Ishikawa (cell line): ENCODE measurements around the gene AKT1.

Source experiments
- CEBPB ChIP-seq: IDR thresholded peaks from 2 replicates; pipeline ENCODE4 v1.6.1; 2012
- CREB1 ChIP-seq: IDR thresholded peaks from 2 replicates; pipeline ENCODE4 v1.6.1; 2012; ENCODE audit warnings: low read depth
- EGR1 ChIP-seq: IDR thresholded peaks from 2 replicates; pipeline ENCODE4 v1.6.1; 2012
- EP300 ChIP-seq: IDR thresholded peaks from 2 replicates; pipeline ENCODE4 v1.6.1; 2012; ENCODE audit warnings: borderline replicate concordance
- FOXM1 ChIP-seq: IDR thresholded peaks from 2 replicates; pipeline ENCODE4 v1.6.1; 2012; ENCODE audit warnings: low read depth, borderline replicate concordance
- MAX ChIP-seq: IDR thresholded peaks from 2 replicates; pipeline ENCODE4 v1.6.1; 2012
- NFIC ChIP-seq: IDR thresholded peaks from 2 replicates; pipeline ENCODE4 v1.6.1; 2012
- RAD21 ChIP-seq: IDR thresholded peaks from 2 replicates; pipeline ENCODE4 v1.6.1; 2012; ENCODE audit warnings: low read depth
- REST ChIP-seq: IDR thresholded peaks from 2 replicates; pipeline ENCODE4 v1.6.1; 2012; ENCODE audit warnings: low read depth, mild to moderate bottlenecking
- TAF1 ChIP-seq: IDR thresholded peaks from 2 replicates; pipeline ENCODE4 v1.6.1; 2012; ENCODE audit warnings: low read depth, mild to moderate bottlenecking
- TCF12 ChIP-seq: IDR thresholded peaks from 2 replicates; pipeline ENCODE4 v1.6.1; 2012; ENCODE audit warnings: low read depth
- TEAD4 ChIP-seq: IDR thresholded peaks from 2 replicates; pipeline ENCODE4 v1.6.1; 2012
- YY1 ChIP-seq: IDR thresholded peaks from 2 replicates; pipeline ENCODE4 v1.6.1; 2012; ENCODE audit warnings: low read depth
- ZBTB7A ChIP-seq: IDR thresholded peaks from 2 replicates; pipeline ENCODE4 v1.6.1; 2012; ENCODE audit warnings: low read depth
- TF ChIP-seq, protein P1 (sequence below): IDR thresholded peaks from 2 replicates; pipeline ENCODE4 v1.6.1; 2012

Gene AKT1

DNA sequence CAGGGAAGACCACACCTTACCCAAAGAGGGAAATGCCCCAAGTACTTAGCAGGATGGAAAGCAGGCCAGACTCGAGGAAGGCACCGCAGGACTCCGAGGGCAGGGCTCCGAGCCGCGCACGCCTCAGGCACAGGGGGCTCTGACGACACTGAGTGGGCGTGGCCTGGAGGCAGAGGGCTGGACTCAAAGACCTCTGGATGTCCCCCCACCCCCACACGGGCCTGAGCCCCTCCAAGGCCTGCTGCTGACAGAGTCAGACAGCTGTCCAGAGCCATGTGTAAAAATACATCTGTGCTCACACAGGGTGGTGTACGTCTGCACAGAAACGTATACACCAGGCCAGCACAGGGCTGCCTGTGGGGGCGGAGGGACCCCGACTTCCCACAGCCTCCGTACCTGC, 1.4 kb downstream of the AKT1 start:
- no peak for TF ChIP-seq TAF1
- no peak for TF ChIP-seq TCF12

GRCh38 chr14:104793703-104793959, 1.9 kb downstream of the AKT1 start:
- TF ChIP-seq FOXM1 (no peak), REST (no peak), EP300 (no peak), TEAD4 (no peak), NFIC (no peak), YY1 (no peak), EGR1 (no peak)

DNA sequence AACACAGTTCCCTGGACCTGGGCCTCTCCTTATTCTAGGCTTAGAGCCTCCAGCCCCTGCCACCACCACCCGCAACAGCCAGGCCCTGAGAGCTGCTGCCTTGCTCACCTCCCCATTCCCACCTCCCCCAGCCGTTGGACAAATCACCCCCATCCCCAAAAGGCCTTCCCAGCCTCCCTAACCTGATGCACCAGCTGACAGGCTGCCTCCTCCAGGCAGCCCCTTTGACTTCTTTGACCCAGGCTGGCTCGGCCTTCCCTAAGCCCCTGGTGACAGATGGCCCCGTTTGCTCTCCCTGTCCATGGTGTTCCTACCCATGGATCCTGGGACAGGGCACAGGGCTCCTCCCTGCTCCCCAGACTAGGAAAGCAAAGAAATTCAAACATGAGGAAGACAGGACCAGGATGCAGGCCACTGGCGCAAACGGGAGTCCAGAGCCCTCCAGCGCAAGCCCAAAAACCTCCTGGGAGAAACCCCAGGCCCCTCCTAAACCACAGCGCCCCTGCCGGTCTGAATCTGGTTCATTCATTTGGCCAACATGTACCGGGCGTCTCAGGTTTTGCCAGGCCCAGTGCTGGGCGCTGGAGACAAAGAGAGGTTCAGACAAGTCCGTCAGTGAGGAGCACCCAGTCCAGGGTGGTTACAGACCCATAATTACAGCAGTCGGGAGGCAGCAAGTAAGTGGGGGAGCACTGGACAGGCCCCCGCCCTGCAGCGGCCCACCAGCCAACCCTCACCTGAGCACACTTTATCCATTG, 2.4 kb downstream of the AKT1 start:
- TF ChIP-seq TAF1 (no peak), TEAD4 (no peak)

- TF ChIP-seq TCF12 (no peak), TEAD4 (no peak), RAD21 (no peak), YY1 (no peak), ZBTB7A (no peak), REST (no peak), FOXM1 (no peak), NFIC (no peak), EP300 (no peak), TAF1 (no peak), EGR1 (no peak), CEBPB (no peak), MAX (no peak), CREB1 (no peak)
- TF ChIP-seq, protein P1, sequence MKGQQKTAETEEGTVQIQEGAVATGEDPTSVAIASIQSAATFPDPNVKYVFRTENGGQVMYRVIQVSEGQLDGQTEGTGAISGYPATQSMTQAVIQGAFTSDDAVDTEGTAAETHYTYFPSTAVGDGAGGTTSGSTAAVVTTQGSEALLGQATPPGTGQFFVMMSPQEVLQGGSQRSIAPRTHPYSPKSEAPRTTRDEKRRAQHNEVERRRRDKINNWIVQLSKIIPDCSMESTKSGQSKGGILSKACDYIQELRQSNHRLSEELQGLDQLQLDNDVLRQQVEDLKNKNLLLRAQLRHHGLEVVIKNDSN: no peak
Observed at GRCh38 chr14:104792101-104792884, 3.3 kb downstream of the AKT1 start.

DNA sequence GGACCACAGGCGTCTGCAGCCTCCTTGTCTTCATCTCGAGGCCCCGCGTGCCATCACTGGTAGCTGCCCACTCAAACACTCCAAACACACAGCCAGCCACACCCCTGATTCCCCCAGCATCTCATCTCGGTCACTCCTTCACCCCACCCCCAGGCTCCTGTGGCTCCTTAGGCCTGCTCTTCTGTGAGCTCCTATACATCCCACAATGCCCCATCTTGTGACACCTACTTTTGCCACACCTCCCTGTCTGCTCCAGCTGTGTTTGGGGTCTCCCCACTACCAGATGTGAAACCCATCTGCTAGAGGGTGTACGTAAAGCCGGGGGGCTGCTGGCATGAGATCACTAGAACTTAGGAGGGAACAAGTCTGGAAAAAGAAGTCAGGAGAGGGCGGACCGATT, 4.1 kb downstream of the AKT1 start:
- no peak for TF ChIP-seq CEBPB
- TF ChIP-seq NFIC: no peak
- TF ChIP-seq CREB1: no peak
- no peak for TF ChIP-seq TEAD4
- TF ChIP-seq YY1: no peak
- TF ChIP-seq, protein P1: no peak
- no peak for TF ChIP-seq TAF1
- TF ChIP-seq REST: no peak
- TF ChIP-seq RAD21: no peak
- no peak for TF ChIP-seq FOXM1
- TF ChIP-seq MAX: no peak
